Measurements from ENCODE around the gene ARRB1.
"Not testable (repeated sequence)": the region's sequence is repeated elsewhere in the genome, so short reads cannot be mapped to it uniquely, and the experiment has no call there.

The ARRB1 gene

GRCh38 chr11:75371949-75372876 lies 20.8 kb upstream of the ARRB1 start:
- DNase-seq (ENCODE audit: low spot score), result no peak

- DNase-seq (ENCODE audit: low spot score), result no peak
These were observed 18.2 kb upstream of the ARRB1 start for GRCh38 chr11:75369560-75370255.

- not testable (repeated sequence) for DNase-seq (ENCODE audit: low spot score)
These were observed 15.4 kb upstream of the ARRB1 start for GRCh38 chr11:75366826-75367225.

- DNase-seq (ENCODE audit: low spot score), result no peak
These were observed 14.3 kb upstream of the ARRB1 start for GRCh38 chr11:75365711-75366181.

DNA sequence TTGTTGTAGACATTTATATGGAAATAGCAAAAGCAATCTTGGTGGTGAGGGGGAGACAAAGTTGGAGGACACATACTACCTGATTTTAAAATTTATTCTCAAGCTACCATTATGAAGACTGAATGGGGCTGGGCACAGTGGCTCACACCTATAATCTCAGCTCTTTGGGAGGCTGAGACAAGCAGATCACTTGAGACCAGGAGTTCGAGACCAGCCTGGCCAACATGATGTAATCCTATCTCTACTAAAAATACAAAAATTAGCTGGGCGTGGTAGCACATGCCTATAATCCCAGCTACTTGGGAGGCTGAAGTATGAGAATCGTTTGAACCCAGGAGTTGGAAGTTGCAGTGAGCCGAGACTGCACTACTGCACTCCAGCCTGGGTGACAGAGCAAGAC lies 10.8 kb upstream of the ARRB1 start:
- DNase-seq (ENCODE audit: low spot score), result not testable (repeated sequence)

GRCh38 chr11:75356613-75357012 lies 5.2 kb upstream of the ARRB1 start:
- no peak for DNase-seq (ENCODE audit: low spot score)

- no peak for DNase-seq (ENCODE audit: low spot score)
These were observed 3.6 kb upstream of the ARRB1 start for GRCh38 chr11:75355051-75355450.

GRCh38 chr11:75352588-75353206 lies 1.2 kb upstream of the ARRB1 start:
- DNase-seq (ENCODE audit: low spot score), result no peak

- DNase-seq (ENCODE audit: low spot score), result no peak
These were observed 528 bp upstream of the ARRB1 start for GRCh38 chr11:75351791-75352587.

DNA sequence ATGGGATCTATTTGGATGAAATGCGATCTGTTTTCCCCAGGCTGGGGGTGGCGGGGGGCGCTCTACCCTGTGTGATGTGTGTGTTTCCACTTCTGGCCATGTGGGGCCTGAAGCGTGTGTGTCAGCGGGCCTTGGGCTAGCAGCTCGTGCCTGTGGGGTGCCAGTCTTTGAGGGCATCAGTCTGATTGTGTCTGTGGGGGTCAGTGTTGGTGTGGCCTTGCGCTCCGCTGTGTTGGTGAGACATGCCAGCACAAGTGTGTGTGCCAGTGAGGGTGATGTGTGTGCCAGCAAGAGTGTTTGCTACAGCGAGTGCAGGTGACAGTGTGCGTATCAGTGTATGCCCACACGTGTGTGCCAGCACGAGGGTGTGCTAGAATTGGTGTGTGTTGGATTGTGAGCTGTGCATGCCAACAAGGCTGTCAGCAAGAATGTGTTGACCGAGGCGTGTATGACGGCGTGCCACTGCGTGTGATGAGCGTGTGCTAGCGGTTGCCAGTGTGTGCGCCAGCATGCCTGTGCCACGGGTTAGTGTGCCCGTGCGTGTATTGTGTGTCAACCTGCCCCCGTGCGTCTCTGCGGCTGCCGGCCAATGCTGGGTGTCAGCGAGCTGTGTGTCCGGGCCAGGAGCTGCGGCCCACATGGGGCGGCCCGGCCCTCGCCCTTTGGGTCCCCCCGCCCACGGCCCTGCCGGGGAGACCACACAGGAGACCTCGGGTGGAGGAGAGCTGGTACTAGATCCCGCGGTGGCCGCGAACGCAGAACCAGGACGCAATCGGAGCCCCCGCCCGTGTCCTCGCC lies 519 bp downstream of the ARRB1 start:
- no peak for DNase-seq (ENCODE audit: low spot score)

- no peak for DNase-seq (ENCODE audit: low spot score)
These were observed 1.2 kb downstream of the ARRB1 start for GRCh38 chr11:75350122-75350742.

GRCh38 chr11:75349521-75350116 lies 1.8 kb downstream of the ARRB1 start:
- DNase-seq (ENCODE audit: low spot score), result no peak

DNA sequence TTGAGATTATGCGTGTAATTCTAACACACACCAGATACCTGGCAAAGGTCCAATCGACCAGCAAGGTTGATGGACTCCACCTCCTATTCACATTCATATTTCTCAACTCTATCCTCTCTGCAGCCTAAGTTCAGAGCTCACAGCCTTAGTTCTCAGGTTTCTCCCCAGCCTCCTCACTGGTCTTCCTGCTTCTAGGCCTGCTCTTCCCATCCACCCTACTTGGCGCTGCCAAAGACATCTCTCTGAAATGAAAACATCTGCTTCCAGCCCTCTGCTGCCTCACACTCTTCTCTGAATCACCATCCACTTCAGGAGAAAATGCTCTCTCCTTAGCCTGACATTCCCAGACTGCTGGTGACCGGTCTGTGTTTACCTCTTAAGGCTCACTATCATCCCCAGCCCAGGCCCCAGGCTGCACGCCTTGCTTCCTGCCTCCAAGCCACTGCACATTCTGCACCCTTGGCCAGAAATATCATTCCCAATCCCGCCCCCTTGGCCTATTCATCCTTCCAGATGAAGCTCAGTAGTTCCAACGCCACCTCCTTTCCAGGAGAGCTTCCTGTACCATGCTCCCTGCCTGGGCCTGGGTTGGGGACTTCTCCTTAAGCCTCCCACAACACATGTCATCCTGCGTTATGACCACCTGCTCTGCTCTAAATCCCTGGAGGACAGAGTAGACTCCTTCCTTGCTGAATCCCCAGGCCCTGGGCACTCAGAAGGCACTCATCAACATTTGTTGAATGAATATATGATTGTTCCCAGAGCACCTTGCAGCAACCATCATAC lies 3.5 kb downstream of the ARRB1 start:
- peak; percentile 92 for DNase-seq (ENCODE audit: low spot score)

GRCh38 chr11:75346912-75347647 lies 4.4 kb downstream of the ARRB1 start:
- DNase-seq (ENCODE audit: low spot score), result no peak

DNA sequence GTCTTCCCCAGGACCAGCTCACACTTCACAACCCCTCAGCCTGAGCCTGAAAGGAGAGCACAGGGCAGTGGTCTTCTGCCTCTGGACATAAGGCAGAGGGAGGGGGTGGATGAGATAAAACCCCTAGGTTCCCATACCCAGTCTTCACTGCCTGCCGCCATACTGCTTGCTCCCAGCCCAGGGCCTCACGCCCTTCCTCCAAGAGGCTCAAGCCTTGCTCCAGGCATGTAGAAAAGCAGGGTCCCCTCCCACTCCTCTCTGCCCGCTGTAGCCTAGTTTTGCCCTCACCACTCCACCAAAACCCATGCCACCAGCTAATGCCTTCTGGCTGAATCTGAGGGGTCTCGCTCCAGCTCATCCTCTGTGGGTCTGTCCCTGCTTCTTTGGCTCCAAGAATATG lies 5.2 kb downstream of the ARRB1 start:
- no peak for DNase-seq (ENCODE audit: low spot score)

DNA sequence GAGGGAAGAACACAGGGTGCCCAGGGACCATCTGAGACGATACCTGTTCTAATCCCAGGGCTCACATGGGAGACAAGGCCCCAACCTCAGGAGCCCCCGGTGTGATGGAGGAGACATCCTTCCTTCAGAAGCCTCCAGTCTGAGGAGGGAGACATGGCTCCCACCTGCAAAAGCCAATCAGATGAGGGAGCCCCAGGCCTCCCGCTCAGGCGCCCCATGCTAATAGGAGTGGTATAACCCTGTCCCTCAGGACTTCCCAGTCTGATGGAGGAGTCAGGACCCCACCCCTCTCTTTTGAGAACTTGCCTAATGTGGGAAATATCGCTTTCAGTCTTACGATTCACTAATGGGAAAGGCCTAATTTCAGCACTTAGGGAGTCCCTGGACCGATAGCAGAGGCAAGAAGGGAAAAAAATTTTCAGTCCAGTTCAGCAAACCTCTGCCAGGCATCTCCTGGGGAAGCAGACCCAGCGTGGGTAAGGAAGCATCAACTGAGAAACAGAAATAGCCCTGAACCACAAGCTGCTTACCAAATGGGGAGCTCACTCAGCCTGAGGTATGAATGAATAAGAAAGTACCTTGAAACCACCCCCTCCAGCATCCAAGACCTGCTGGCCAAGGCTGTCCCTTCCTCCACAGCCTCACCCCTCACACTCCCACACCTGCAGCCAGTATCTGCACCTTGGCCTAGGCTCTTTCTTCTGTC lies 5.9 kb downstream of the ARRB1 start:
- DNase-seq (ENCODE audit: low spot score), result no peak

DNA sequence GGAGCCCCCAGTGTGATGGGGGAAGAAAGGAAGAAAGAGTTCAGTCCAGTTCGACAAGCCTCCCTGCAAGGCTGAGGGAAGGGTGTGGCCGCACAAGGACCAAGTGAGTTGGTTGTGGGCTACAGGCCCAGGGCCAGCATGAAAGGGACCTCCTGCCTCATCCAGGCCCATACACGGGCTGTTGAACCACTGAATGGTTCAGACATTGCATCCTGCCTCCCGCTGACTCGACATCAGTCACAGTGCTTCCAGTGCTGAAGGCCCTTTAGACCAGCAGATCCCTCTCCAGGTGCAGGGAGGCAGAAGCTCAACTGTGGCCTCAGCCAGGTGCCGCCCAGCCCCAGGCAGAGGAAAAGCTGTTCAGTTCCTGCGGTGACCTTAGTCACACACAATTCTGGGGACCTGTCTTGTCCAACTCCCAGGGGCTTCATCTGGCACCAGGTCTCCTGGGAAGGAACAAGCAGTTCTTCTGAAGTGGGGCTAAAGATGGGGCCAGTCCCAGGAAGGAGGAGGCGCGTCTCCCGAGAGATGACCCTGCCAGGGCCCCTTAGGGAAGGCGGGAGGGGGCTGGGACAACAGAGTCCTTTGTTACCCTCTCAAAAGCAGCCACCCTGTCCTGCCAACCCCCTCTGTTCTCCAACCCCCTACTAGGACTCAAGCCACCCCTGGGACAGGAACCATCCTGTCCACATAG lies 6.6 kb downstream of the ARRB1 start:
- no peak for DNase-seq (ENCODE audit: low spot score)
